ENCODE measurements around the gene KRTAP10-9.
A peak's percentile ranks its signal among the peaks of the same experiment; 100 is the strongest.
"Not testable (repeated sequence)": the region's sequence is repeated elsewhere in the genome, so short reads cannot be mapped to it uniquely, and the experiment has no call there.

The KRTAP10-9 gene

GRCh38 chr21:44626673-44627143 lies at the start of gene KRTAP10-9:
Gene KRTAP10-9, plus strand, starts transcription at chr21:44627093. Its CDS starts 79 bp downstream, at chr21:44627172.
- DNase-seq (ENCODE audit: low spot score): no peak

- DNase-seq (ENCODE audit: low spot score): no peak
Observed at GRCh38 chr21:44578371-44579055, 48.4 kb upstream of the KRTAP10-9 start.

- DNase-seq (ENCODE audit: low spot score): no peak
Observed at GRCh38 chr21:44579056-44579832, 47.6 kb upstream of the KRTAP10-9 start.

- DNase-seq (ENCODE audit: low spot score): no peak
Observed at GRCh38 chr21:44579833-44580144, 47.1 kb upstream of the KRTAP10-9 start.

- not testable (repeated sequence) for DNase-seq (ENCODE audit: low spot score)
Observed at GRCh38 chr21:44580231-44580821, 46.6 kb upstream of the KRTAP10-9 start, which contains the start of gene KRTAP10-5. Gene KRTAP10-5, minus strand, starts transcription at chr21:44580604. Its CDS starts 26 bp downstream, at chr21:44580578.

- no peak for DNase-seq (ENCODE audit: low spot score)
Observed at GRCh38 chr21:44581158-44581557, 45.7 kb upstream of the KRTAP10-9 start.

- DNase-seq (ENCODE audit: low spot score): no peak
Observed at GRCh38 chr21:44582055-44582454, 44.8 kb upstream of the KRTAP10-9 start.

- no peak for DNase-seq (ENCODE audit: low spot score)
Observed at GRCh38 chr21:44583089-44583799, 43.6 kb upstream of the KRTAP10-9 start.

- peak; percentile 14 for DNase-seq (ENCODE audit: low spot score)
Observed at GRCh38 chr21:44583800-44584147, 43.1 kb upstream of the KRTAP10-9 start.

GRCh38 chr21:44585892-44586291 lies 41.0 kb upstream of the KRTAP10-9 start:
- no peak for DNase-seq (ENCODE audit: low spot score)

- DNase-seq (ENCODE audit: low spot score): no peak
Observed at GRCh38 chr21:44589094-44589493, 37.8 kb upstream of the KRTAP10-9 start.

GRCh38 chr21:44589586-44590305 lies 37.1 kb upstream of the KRTAP10-9 start:
- no peak for DNase-seq (ENCODE audit: low spot score)

GRCh38 chr21:44590311-44590721 lies 36.6 kb upstream of the KRTAP10-9 start:
- no peak for DNase-seq (ENCODE audit: low spot score)

GRCh38 chr21:44590897-44591800 lies 35.7 kb upstream of the KRTAP10-9 start:
- not testable (repeated sequence) for DNase-seq (ENCODE audit: low spot score)

GRCh38 chr21:44591801-44592130 lies 35.1 kb upstream of the KRTAP10-9 start:
- DNase-seq (ENCODE audit: low spot score): not testable (repeated sequence)

- no peak for DNase-seq (ENCODE audit: low spot score)
Observed at GRCh38 chr21:44592446-44593311, 34.2 kb upstream of the KRTAP10-9 start, which contains the start of gene KRTAP10-6. Gene KRTAP10-6, minus strand, starts transcription at chr21:44592505. Its CDS starts 21 bp downstream, at chr21:44592484.

GRCh38 chr21:44593598-44594405 lies 33.1 kb upstream of the KRTAP10-9 start:
- DNase-seq (ENCODE audit: low spot score): no peak

- DNase-seq (ENCODE audit: low spot score): no peak
Observed at GRCh38 chr21:44594406-44594916, 32.4 kb upstream of the KRTAP10-9 start.
